ENCODE data around the gene PATJ. TPM values are rescaled to one million over a fixed set of nuclear protein-coding genes. Genes with fewer than 3 reads are reported as not detected.

PATJ gene
- total and polyA plus RNA-seq, 8 donors = 9.1 to 195 (median 68.0) TPM

DNA sequence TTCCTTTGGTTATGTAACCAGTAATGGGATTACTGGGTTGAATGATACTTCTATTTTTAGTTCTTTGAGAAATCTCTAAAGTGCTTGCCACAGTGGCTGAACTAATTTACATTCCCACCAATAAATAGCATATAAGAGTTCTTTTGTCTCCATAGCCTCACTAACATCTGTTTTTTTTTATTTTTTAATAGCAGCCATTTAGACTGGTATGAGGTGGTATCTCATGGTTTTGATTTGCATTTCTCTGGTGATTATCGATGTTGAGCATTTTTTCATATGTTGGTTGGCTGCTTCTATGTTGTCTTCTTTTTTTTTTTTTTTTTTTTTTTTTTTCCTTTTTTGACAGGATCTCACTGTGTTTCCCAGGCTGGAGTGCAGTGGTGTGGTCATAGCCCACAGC lies 319.8 kb downstream of the PATJ start:
- no peak overlapping the region for H3K4me3 ChIP-seq
- H3K4me1 ChIP-seq = peaks cover 0 to 16% (median 9%) of the 10 kb centered on the region in 4 donors
- no peak for TF ChIP-seq EP300 (IDR thresholded peaks at IDR 0.05)
- TF ChIP-seq POLR2A (IDR thresholded peaks at IDR 0.05) = no peak
- TF ChIP-seq, protein P1, sequence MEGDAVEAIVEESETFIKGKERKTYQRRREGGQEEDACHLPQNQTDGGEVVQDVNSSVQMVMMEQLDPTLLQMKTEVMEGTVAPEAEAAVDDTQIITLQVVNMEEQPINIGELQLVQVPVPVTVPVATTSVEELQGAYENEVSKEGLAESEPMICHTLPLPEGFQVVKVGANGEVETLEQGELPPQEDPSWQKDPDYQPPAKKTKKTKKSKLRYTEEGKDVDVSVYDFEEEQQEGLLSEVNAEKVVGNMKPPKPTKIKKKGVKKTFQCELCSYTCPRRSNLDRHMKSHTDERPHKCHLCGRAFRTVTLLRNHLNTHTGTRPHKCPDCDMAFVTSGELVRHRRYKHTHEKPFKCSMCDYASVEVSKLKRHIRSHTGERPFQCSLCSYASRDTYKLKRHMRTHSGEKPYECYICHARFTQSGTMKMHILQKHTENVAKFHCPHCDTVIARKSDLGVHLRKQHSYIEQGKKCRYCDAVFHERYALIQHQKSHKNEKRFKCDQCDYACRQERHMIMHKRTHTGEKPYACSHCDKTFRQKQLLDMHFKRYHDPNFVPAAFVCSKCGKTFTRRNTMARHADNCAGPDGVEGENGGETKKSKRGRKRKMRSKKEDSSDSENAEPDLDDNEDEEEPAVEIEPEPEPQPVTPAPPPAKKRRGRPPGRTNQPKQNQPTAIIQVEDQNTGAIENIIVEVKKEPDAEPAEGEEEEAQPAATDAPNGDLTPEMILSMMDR (IDR thresholded peaks at IDR 0.05) = no peak
- no peak for TF ChIP-seq POLR2AphosphoS5 (IDR thresholded peaks at IDR 0.05)
- WGBS, 5 donors = 78 to 96% (median 91%) methylated on average over 1 of the region's 1 CpG
- H3K27me3 ChIP-seq = no peaks in the 10 kb centered on the region
- H3K36me3 ChIP-seq = peaks cover 0 to 9% (median 2%) of the 10 kb centered on the region in 4 donors
- DNase-seq = no peak
- no peaks in the 10 kb centered on the region for H3K9me3 ChIP-seq
- intact Hi-C loops (cut with DNase I; ENCODE audit: low total_unique reads) = no loop called here
- no peak overlapping the region for H3K27ac ChIP-seq

- no peak for TF ChIP-seq POLR2AphosphoS5 (IDR thresholded peaks at IDR 0.05)
- Histone ChIP-seq H3K4me3 (no peak overlapping the region), H3K27me3 (no peaks in the 10 kb centered on the region), H3K4me1 (peaks cover 0 to 28% (median 24%) of the 10 kb centered on the region in 4 donors), H3K27ac (peak overlapping the region in 1 of 5 donors; percentile 2), H3K9me3 (no peaks in the 10 kb centered on the region), H3K36me3 (peaks cover 0 to 9% (median under 1%) of the 10 kb centered on the region in 4 donors)
- DNase-seq = no peak
- intact Hi-C loops (cut with DNase I; ENCODE audit: low total_unique reads) = no loop called here
- WGBS, 5 donors = 73 to 81% (median 78%) methylated on average over 4 of the region's 4 CpGs
Measured at GRCh38 chr1:62064829-62065407, 322.6 kb downstream of the PATJ start.

- Histone ChIP-seq H3K36me3 (peaks cover 0 to 2% (median 0%) of the 10 kb centered on the region in 4 donors), H3K4me3 (no peak overlapping the region), H3K9me3 (no peaks in the 10 kb centered on the region), H3K4me1 (peaks cover 0 to 30% (median 24%) of the 10 kb centered on the region in 4 donors), H3K27me3 (no peaks in the 10 kb centered on the region), H3K27ac (no peak overlapping the region)
- intact Hi-C loops (cut with DNase I; ENCODE audit: low total_unique reads) = no loop called here
- no peak for TF ChIP-seq EP300 (IDR thresholded peaks at IDR 0.05)
- TF ChIP-seq, protein P1 (IDR thresholded peaks at IDR 0.05) = no peak
- TF ChIP-seq POLR2A (IDR thresholded peaks at IDR 0.05) = no peak
- TF ChIP-seq POLR2AphosphoS5 (IDR thresholded peaks at IDR 0.05) = no peak
- WGBS, 5 donors = 77 to 89% (median 86%) methylated on average over 2 of the region's 2 CpGs
- DNase-seq = no peak
Measured at GRCh38 chr1:62066713-62067112, 324.4 kb downstream of the PATJ start.

GRCh38 chr1:62068416-62068843 lies 326.1 kb downstream of the PATJ start:
- no peaks in the 10 kb centered on the region for H3K9me3 ChIP-seq
- intact Hi-C loops (cut with DNase I; ENCODE audit: low total_unique reads) = no loop called here
- H3K4me1 ChIP-seq = peaks cover 0 to 30% (median 24%) of the 10 kb centered on the region in 4 donors
- peak in 1 of 2 donors; percentile 46 for DNase-seq
- WGBS, 5 donors = 40 to 82% (median 56%) methylated on average over 1 of the region's 1 CpG
- TF ChIP-seq POLR2A (IDR thresholded peaks at IDR 0.05) (no peak), POLR2AphosphoS5 (IDR thresholded peaks at IDR 0.05) (no peak), EP300 (IDR thresholded peaks at IDR 0.05) (no peak)
- TF ChIP-seq, protein P1 (IDR thresholded peaks at IDR 0.05) = no peak
- H3K27me3 ChIP-seq = no peaks in the 10 kb centered on the region
- peak overlapping the region in 4 of 5 donors; percentile 15 to 75 (median 58) for H3K27ac ChIP-seq
- H3K4me3 ChIP-seq = no peak overlapping the region
- H3K36me3 ChIP-seq = no peaks in the 10 kb centered on the region

GRCh38 chr1:62068978-62069377 lies 326.7 kb downstream of the PATJ start:
- H3K27ac ChIP-seq = peak overlapping the region in 4 of 5 donors; percentile 15 to 75 (median 58)
- peaks cover 0 to 30% (median 24%) of the 10 kb centered on the region in 4 donors for H3K4me1 ChIP-seq
- H3K4me3 ChIP-seq = no peak overlapping the region
- H3K36me3 ChIP-seq = no peaks in the 10 kb centered on the region
- WGBS, 5 donors = 34 to 53% (median 48%) methylated on average over 5 of the region's 5 CpGs
- intact Hi-C loops (cut with DNase I; ENCODE audit: low total_unique reads) = no loop called here
- TF ChIP-seq, protein P1 (IDR thresholded peaks at IDR 0.05) = no peak
- TF ChIP-seq EP300 (IDR thresholded peaks at IDR 0.05) = no peak
- TF ChIP-seq POLR2AphosphoS5 (IDR thresholded peaks at IDR 0.05) = peak in 1 of 3 donors; percentile 78
- TF ChIP-seq POLR2A (IDR thresholded peaks at IDR 0.05) = no peak
- H3K27me3 ChIP-seq = no peaks in the 10 kb centered on the region
- DNase-seq = peak in 1 of 2 donors; percentile 80
- no peaks in the 10 kb centered on the region for H3K9me3 ChIP-seq

Data from stomach (tissue), 9 donors.